HG02623 (cell line): ENCODE data around the gene DCUN1D4.
"Not testable (repeated sequence)": the region's sequence is repeated elsewhere in the genome, so short reads cannot be mapped to it uniquely, and the experiment has no call there.

Experiments used
- ATAC-seq: cut with Tn5 transposase; IDR thresholded peaks from one replicate; pipeline ENCODE4 v1.9.1; 2021; ENCODE audit warnings: moderate library complexity; ENCODE audit not compliant: unreplicated experiment

Gene DCUN1D4

GRCh38 chr4:51893402-51893801, 50.4 kb downstream of the DCUN1D4 start:
- ATAC-seq, result not testable (repeated sequence)

DNA sequence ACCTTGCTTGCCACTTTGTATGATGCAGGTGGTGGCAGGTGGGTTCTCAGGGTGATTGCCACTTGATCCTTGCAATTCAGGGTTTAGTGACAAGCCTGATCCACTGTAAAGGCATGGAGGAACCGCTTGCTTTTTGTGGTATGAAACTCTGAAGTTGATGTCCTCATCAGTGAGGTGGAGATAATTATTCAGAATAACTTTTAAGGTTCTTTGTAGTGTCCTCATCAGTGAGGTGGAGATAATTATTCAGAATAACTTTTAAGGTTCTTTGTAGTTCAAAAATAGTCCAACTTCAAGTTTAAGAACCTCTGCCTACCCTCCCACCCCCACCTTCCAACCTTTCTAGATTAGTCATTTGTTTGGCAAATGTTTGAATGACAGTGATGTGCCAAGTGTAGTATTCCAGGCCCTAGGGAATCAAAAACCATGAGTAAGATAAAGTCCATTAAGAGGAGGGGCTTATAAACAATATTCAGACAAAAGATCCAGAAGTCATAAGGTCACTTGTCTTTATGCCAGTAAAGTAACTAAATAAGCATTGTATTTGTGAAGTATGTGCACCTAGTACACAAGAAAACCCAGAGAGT, 51.2 kb downstream of the DCUN1D4 start:
- no peak for ATAC-seq

DNA sequence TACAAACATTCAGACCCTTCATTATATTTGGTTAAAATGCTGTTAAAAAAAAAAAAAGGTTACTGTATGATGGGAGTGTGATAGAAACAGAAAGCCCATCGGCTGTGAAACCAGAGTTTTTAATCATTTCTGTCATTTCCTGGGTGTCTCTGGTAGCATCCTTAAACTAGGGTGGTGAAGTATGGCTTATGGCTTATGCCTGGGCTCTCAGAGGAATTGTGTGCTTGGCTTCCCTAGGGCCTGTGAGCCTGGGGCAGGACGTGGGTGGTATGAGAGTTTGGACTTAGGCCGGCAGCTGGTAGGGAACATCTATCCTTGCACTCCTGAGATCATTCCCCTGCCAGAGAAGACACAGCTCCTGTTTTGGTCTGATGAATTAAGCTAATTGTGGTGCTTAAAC, 52.2 kb downstream of the DCUN1D4 start:
- ATAC-seq, result peak; percentile 54

DNA sequence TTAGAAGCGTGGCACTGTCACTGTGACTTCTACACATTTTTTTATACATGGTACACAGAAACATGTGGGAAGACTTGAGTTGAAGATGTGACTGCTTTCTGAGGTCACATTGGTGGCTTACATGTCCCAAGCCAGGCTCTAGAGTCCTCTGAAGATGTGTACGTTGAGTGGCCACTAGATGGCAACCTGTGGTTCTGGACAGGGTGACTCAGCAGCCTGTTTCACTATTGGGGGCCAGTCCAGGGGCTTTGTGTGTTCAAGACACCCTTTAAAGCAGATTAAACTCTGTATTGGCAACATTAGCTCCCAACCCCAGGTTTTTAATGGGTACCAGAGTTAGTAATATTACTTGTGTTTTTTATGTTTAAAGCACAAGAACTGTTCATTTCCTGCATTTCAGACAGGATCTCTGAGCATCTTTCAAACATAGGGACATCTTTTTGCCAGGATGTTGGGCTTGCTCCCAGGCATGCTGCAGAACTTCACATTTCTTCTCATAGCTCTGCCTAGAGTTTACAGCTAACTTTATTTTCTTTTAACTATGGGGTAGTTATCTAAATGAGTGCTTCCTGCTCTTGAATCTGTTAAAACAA, 53.0 kb downstream of the DCUN1D4 start:
- peak; percentile 99 for ATAC-seq

GRCh38 chr4:51901363-51901762, 58.4 kb downstream of the DCUN1D4 start:
- no peak for ATAC-seq

GRCh38 chr4:51906167-51906958, 63.4 kb downstream of the DCUN1D4 start:
- ATAC-seq, result peak; percentile 98

DNA sequence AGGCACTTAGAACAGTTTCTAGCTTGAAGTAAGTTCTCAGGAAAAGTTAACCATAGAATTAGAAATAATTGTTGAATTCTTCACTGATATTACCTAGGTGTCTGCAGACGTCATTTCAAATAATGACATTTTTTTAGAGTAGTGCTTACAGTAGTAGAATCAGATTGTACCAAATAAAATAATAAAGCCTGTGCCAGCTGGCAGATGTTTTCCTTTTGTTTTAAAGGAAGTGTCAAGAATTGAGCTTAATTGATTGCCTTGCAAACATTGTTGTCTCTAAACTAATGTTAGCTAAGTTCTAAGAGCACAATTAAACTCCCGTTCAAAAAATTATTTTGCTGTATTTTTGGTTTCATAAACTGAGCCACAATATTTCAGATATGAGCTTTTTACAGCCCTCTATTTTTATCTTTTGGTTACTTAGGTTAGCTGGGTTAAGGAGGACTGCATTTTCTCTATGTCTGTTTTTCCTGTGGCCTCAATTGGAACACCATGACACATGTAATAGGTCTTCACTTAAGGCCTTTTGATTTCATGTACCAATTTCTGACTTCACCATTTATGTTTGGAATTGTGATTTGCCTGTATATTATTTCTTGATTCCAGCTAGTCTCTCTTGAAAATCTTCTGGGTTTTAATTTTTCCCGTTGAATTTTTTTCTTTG, 64.2 kb downstream of the DCUN1D4 start:
- no peak for ATAC-seq

DNA sequence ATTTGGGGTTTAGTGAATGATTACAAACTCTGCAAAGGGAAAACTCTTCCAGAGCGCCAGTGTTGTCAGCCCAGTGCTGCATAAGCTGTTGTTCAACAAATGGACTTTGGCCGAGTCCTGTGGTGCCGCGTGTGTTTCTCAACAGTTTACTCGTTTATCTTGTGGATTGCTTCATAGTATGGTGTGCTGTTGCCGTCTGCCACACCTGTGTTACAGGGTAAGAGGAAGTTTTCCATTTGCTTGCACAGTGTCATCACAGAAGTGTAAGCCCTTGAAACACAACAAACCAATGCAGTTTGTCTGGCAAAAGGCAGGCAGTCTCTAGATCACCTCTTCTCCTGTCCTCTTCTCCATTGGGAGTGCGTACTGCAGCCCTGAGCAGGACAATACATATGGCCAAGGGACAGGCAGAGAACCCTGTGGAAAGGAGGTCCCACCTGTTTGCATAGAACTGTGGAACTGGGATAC, 66.3 kb downstream of the DCUN1D4 start:
- no peak for ATAC-seq

- ATAC-seq, result no peak
Observed at GRCh38 chr4:51918251-51918650, 75.3 kb downstream of the DCUN1D4 start.

- no peak for ATAC-seq
Observed at GRCh38 chr4:51923343-51923742, 80.4 kb downstream of the DCUN1D4 start.

- no peak for ATAC-seq
Observed at GRCh38 chr4:51925307-51925706, 82.4 kb downstream of the DCUN1D4 start.

DNA sequence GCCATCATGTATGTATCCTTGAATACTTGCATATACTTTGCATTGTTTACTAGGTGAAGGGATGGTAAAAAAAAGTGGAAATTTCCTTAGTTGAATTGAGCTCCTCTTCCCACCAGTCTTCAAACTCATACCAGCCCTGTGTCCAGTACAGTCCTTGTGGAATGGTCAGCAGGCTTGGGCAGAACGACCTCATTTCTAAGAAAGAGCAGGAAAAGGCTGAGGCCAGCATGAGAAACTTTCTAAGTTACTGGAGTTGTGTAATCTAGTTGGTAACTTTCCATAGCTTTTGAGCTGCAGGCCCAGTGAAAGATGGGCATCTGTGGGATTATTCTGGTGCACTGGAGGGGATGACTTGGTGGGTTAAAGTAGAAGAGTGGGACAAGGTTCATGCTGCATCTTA, 87.6 kb downstream of the DCUN1D4 start:
- no peak for ATAC-seq

- ATAC-seq, result no peak
Observed at GRCh38 chr4:51931461-51931860, 88.5 kb downstream of the DCUN1D4 start.

- no peak for ATAC-seq
Observed at GRCh38 chr4:51932261-51932660, 89.3 kb downstream of the DCUN1D4 start.

GRCh38 chr4:51932684-51933083, 89.7 kb downstream of the DCUN1D4 start:
- ATAC-seq, result no peak

DNA sequence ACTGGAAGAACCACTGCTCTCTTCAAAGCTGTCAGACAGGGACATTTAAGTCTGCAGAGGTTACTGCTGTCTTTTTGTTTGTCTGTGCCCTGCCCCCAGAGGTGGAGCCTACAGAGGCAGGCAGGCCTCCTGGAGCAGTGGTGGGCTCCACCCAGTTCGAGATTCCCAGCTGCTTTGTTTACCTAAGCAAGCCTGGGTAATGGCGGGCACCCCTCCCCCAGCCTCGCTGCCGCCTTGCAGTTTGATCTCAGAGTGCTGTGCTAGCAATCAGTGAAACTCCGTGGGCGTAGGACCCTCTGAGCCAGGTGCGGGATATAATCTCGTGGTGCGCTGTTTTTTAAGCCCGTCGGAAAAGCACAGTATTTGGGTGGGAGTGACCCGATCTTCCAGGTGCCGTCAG, 97.5 kb downstream of the DCUN1D4 start:
- ATAC-seq, result not testable (repeated sequence)

DNA sequence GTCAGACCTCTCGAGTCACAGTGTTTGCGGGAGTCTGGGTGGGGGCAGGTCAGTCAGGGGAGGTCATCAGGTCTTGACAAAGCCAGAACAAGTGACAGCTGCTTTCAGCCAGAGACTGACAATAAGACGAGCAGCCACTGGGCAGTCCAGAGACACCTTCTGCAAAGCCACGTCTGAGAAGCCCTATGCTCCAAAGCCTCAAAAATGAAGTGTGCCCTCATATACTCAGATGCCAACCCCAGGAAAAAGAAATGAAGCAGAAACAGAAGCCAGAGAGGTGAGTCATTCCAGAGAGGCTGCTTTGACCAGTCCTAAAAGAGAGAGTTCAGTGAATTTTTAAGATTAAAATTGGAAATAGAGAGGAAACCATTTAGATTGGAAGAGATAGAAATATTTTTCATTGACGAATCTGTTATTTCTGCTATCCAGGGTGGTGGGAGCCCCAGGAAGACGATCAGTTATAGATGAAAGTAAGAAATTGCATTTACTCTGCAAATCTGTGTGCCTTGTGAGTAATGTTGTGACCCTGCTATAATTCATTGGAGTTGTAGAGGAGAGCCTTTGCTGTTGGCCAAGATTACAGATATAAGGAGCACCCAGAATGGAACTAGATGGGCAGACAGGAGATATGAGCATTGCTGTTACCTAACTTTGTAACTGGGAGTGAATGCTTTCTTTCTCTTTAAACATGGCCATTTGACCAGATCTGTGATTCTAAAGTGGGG, 99.3 kb downstream of the DCUN1D4 start:
- ATAC-seq, result no peak

GRCh38 chr4:51942833-51943215, 99.9 kb downstream of the DCUN1D4 start:
- no peak for ATAC-seq

- ATAC-seq, result no peak
Observed at GRCh38 chr4:51943221-51943620, 100.3 kb downstream of the DCUN1D4 start.

GRCh38 chr4:51958199-51958968, 115.4 kb downstream of the DCUN1D4 start:
- no peak for ATAC-seq
